GM23248 (cell line): ENCODE results near the gene GLRX5.

ENCODE experiments used
- EZH2 ChIP-seq: fragments of 200-600 bp; sonication (generic); IDR thresholded peaks from 2 replicates; pipeline ENCODE4 v1.6.1; 2018; ENCODE audit warnings: antibody characterized with exemption, mild to moderate bottlenecking; ENCODE audit not compliant: insufficient read depth, poor library complexity, severe bottlenecking
- EZH2phosphoT487 ChIP-seq: fragments of 200-600 bp; sonication (generic); IDR thresholded peaks from 2 replicates; pipeline ENCODE4 v1.6.1; 2018; ENCODE audit warnings: antibody characterized with exemption, moderate library complexity, mild to moderate bottlenecking, low read depth; ENCODE audit not compliant: insufficient read depth

GRCh38 chr14:95515080-95515489 lies 19.8 kb upstream of the GLRX5 start:
- TF ChIP-seq EZH2, result no peak
- no peak for TF ChIP-seq EZH2phosphoT487
